GM18507 (cell line): ENCODE data around the gene PPAN.
A peak's percentile ranks its signal among the peaks of the same experiment; 100 is the strongest.

ENCODE experiments used
- DNase-seq: peaks from one replicate; pipeline ENCODE4 v3.0.0; 2011; ENCODE audit warnings: low read depth; ENCODE audit not compliant: insufficient read length; ENCODE audit errors: extremely low spot score
- FAIRE-seq: peaks from 2 replicates; lab custom pipeline; 2011; peaks lifted over from hg19 to GRCh38; lab: Jason Lieb, UNC

The PPAN gene

DNA sequence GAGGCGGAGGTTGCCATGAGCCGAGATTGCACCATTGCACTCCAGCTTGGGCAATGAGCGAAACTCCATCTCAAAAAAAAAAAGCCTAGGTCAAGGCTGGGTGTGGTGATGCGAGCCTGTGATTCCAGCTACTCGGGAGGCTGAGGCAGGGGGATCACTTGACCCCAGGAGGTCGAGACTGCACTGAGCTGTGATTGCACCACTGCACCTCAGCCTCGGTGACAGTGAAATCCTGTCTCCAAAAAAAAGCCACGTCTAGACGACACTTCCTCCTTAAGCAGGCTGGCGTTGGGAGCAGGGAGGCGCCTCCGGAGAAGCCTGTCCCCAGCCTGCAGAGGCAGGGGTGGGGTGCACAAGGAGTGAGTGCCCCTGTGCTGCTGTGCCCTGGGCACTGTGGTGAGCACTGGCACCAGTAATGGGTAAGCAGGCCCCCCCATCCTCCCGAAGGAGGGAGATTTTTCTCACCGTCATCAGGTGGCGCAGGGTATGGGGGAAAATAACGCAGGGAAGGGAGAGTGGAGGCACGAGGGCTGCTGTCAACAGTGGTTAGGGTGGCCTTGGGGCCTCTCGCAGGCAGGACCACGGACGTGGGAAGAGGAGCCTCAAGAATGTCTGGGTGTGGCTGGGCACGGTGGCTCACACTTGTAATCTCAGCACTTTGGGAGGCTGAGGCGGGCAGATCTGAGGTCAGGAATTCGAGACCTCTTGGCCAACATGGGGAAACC, 6.0 kb downstream of the PPAN start:
- FAIRE-seq: peak; percentile 74
- no peak for DNase-seq

DNA sequence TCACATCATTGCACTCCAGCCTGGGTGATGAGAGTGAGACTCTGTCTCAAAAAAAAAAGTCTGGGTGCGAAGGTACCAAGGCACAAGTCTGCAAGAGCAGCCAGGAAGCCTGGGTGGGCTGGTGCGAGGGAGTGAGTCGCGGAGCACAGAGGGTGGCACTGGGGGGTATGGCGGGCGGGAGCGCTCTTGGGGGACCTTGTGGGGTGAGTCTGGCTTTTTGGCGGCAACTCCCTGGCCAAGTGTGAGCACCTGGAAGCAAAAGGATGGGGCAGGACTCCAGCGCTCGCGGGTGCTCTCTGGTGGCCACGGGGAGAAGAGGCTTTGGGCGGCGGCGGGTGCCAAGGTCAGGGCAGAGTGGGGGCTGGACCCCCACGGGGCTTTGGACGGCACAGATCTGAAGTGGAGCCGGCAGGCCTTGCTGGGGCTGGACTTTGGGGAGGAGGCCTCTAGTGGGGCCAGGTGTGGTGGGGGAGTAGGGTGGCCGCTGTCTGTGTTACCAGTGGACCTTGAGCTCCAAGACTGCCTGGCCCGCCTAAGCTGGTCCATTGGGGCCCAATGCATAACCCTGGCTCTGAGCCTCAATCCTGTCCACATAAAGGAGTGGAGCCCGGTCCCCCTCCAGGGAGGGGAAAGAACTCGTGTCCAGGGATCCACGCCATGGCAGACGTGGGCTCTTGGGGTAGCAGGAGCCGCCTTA, 6.9 kb downstream of the PPAN start:
- DNase-seq: no peak
- FAIRE-seq: no peak

DNA sequence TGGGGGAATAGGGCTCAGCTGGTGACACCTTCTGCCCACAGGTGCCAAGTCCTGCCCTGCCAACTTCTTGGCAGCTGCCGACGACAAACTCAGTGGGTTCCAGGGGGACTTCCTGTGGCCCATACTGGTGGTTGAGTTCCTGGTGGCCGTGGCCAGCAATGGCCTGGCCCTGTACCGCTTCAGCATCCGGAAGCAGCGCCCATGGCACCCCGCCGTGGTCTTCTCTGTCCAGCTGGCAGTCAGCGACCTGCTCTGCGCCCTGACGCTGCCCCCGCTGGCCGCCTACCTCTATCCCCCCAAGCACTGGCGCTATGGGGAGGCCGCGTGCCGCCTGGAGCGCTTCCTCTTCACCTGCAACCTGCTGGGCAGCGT, 7.4 kb downstream of the PPAN start:
- FAIRE-seq (no peak), DNase-seq (no peak)

DNA sequence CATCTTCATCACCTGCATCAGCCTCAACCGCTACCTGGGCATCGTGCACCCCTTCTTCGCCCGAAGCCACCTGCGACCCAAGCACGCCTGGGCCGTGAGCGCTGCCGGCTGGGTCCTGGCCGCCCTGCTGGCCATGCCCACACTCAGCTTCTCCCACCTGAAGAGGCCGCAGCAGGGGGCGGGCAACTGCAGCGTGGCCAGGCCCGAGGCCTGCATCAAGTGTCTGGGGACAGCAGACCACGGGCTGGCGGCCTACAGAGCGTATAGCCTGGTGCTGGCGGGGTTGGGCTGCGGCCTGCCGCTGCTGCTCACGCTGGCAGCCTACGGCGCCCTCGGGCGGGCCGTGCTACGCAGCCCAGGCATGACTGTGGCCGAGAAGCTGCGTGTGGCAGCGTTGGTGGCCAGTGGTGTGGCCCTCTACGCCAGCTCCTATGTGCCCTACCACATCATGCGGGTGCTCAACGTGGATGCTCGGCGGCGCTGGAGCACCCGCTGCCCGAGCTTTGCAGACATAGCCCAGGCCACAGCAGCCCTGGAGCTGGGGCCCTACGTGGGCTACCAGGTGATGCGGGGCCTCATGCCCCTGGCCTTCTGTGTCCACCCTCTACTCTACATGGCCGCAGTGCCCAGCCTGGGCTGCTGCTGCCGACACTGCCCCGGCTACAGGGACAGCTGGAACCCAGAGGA, 7.9 kb downstream of the PPAN start:
- DNase-seq (no peak), FAIRE-seq (no peak)

DNA sequence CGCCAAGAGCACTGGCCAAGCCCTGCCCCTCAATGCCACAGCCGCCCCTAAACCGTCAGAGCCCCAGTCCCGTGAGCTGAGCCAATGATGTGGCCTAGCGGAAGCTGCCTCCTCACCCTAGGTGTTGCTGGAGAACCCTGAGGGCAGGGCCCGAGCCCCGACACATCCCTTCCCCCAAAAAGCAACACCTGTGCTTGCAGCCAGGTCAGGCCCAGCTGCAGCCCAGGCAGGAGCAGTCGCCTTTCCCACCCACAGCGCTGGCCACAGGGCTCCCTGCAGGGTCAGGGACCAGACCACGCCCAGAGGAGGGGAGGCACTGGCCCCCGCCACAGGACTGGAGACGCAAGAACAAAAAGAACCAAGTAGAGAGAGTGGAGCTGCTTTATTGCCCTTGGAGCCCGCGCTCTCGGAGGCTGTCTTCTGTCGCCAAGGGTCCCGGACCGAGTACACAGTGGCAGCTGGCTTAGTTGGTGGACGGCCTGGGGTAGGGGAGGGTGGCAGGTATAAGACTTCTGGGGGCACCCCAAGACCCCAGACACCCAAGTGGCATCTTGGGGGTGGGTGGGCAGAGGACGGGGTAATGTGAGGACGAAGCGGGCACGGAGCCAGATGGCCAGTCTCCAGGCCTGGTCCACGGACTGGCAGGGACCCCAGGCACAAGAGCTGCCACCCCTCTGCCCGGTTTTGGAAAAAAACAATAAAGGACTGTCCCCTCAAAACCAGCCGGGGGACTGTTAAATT, 8.7 kb downstream of the PPAN start:
- DNase-seq (no peak), FAIRE-seq (no peak)

DNA sequence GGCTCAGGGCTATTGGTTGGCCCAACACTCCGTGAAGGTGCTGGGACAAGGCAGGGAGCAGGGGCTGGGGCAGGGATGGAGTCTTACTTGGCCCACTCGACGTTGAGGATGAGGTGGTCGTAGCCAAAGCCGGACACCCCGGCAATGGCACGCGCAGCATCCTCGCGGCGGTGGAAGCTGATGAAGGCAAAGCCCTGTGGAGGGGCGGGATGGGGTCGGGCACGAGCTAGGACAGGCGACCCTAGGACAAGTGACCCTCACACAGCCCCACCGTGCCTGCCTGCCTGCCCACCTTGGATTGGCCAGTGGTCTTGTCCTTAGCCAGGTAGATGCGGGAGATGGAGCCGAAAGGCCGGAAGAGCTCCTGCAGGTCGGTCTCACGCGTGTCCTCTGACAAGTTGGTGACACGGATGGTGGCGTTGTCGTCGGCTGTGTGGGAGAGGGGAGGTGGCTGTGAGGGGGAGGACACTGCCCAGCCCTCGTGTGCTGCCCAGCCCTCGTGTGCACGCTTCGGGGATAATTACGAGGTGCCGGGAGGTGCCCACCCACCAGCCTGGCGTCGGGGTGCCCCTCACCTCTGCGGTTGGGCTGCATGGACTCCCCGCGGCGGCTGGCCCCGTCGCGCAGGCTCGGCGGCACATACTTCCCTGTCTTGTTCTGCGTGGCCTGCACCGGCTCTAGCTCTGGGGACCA, 9.4 kb downstream of the PPAN start:
- no peak for FAIRE-seq
- no peak for DNase-seq

DNA sequence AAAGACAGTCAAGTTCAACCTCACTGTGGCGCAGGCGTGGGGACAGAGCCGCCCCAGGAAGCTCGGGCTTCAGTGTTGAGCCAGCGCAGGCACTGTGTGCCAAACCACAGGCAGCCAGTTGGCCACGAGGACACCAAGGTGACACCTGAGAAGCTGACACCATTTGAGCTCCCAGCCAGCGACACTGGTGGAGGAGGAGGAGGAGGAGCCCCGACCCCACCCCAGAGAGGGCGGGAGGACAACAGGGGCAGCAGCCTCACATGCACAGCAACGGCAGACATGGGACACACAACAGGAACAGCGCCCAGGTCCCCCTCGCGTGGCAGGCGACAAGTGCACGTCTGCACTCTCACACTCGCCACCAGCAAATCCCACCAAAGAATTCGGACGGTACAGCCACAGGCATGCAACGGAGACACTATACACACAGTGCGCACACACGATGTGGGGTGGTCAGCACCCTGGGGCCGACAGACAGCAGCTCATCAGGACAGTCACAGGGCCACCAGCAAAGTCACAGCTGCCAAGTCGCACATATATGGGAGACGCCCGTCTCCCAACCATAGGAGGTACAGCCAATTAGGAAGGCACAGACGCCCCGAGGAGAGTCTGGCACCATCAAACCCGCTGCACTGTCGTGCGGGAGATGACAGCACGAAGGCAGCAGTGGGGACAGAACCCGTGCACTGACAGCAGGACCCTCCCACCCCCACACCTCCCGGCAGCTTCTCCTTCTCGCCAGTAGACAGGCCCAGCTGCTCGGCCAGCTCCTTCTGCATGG, 10.1 kb downstream of the PPAN start:
- FAIRE-seq (no peak), DNase-seq (no peak)

DNA sequence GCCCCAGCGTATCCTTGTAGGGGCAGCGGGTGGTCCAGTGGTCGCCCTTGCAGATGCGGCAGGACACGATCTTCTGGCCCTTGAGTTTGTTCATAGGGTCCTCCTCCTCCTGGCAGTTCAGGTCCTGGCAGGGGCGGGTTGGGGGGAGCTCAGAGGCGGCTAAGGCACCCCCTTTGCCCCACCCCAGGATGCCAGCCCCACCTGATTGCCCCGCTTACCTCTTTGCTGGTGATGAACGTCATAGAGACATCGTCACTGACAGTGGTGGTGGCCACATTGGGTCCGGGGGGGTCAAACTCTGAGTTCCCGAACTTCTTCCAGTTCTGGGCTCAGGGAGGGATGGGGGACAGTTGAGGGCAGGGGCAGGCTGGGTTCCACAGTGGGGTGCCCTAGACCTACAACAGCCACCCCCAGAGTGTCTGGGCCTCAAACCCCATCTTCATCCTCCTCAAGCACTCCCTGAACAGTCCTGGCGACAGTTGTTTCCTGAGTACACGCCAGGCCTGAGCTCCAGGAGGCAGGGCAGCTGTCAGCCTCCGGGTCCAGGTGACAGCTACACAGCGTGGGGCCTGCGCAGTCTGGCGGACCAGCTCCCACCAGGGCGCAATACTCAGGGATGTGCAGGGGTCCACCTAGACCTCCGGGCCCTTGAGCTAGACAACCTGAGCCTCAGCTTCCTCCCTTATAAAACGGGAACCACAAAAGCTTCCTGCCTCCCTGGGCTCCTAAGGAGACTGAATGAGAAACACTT, 10.9 kb downstream of the PPAN start:
- no peak for DNase-seq
- no peak for FAIRE-seq

DNA sequence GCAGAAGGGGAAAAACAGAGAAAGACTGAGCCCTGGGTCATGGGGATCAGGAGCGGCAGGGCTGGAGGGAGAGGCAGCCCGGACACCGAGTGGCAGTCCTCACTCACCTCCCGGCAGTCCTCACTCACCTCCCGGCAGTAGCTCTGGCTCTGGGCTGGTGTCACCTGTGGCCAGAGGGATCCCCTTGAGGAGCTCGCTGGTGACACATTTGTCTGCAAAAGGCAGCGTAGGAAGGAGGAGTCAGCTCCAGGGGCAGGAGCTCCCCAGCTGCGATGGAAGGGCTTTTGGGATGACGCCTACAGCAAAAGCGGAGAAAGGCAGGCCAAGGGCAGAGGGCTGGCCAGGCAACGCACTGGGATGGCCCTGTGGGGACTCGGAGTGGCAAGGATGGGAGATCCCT, 12.8 kb downstream of the PPAN start:
- no peak for DNase-seq
- FAIRE-seq: no peak

DNA sequence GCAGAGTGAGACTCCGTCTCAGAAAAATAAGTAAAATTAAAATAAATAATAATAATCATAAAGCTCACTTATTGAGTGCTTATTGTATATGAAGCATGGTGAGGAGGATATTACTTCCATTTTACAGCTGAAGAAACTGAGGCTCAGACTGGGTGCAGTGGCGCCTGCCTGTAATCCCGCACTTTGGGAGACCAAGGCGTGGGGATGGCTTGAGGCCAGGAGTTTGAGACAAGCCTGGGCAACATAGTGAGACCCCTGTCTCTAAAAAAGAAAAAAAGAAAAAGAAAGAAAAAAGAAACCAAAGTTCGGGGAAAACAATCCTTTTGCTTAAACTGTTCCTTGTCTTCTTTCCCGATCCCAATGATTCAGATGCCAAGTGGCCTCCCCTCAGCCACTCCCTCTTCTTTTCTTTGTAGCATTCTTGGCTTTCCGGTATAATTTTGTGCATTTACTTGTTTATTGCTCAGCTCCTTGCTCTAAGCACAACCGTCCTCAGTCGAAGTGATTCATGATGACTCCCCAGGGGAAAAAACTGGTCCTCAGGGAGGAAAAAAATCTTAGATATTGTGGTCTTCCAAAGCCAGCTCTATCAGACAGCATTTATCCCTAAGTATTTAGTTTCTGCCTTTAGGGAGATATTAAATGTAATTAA, 14.5 kb downstream of the PPAN start:
- DNase-seq: no peak
- no peak for FAIRE-seq

DNA sequence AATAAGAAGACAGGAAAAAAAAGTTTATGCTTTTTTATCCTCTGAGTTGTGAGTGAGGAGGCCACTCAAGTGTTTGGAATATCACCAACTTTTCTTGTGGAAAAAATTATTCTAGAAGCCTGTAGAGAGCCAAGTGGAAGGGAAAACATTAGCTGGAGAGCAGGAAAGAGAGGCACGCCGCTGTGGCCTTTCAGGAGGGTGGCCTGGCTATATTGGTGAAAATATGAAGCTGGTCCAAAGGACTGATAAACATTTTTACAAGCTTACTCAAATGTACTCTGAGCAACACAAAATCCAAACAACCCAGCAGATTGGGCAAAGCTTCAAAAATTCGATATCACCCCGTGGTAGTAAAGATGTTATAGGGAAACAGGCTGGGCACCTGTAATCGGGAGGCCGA, 15.9 kb downstream of the PPAN start:
- no peak for DNase-seq
- FAIRE-seq: no peak

DNA sequence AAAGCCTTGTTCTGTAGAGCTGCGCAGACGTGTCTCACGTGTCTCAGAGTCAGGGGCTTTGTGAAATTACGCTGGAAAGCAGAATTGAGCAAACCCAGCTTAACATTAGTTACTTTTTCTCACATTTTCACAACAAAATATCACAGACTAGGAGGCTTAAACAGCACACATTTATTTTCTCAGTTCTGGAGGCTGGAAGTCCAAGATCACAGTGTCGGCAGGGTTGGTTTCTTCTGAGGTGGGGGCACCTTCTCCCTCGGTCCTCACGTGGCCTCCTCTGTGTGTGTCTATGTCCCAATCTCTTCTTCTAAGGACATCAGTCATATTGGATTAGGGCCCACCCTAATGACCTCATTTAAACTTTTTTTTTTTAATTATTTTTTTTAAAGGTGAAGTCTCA, 18.3 kb downstream of the PPAN start:
- FAIRE-seq: no peak
- DNase-seq: no peak

DNA sequence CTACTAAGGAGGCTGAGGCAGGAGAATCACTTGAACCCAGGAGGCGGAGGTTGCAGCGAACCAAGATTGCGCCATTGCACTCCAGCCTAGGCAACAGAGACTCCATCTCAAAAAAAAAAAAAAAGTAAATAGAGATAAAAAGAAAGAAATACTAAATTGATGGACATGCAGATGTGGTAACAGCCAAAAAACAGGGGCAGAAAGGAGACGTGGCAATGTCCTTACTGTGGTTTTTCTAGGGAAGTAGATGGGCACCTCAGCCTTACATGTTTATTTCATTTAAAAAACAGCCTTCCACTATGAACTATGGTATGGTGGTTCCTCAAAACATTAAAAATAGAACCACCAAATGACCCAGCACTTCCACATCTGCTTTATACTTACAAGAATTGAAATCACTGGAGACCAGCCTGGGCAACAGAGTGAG, 20.1 kb downstream of the PPAN start:
- no peak for FAIRE-seq
- no peak for DNase-seq

DNA sequence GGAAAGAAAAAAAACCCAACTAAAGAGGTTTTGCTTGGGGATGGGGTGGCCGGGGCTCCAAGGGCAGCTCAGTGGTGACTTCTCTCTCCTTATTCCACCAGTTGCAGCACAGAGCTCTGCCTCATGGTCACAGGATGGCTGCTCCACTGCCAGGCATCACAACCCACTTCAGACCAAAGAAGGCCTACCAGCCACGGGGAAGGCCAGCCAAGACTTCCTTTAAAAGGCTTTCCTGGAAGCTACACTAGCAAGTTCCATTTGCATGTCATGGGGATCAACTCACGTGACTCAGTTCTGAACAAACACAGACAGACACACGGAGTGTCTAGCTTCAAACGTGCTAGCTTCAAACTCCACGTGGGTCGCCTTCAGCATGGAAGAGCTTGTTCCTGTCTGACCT, 26.7 kb downstream of the PPAN start:
- DNase-seq: no peak
- FAIRE-seq: no peak

DNA sequence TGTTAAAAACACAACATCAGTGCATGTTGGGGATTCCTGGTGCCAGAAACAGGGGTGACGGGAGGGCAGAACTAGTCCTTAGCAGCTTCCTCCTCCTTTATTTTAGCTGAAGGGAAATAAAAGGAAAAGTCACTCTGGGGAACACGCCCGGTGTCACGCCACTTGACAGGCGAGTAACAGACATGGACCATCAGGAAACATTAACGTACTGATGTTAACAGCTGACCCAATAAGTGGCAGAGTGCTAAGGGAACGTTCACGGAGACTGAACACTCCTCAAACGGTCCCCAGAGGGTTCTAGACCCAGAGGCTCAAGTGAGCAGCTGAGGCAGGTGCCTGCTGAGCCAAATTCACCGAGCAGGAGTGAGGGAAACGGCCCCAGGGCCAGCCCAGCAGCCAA, 27.4 kb downstream of the PPAN start:
- no peak for FAIRE-seq
- no peak for DNase-seq

DNA sequence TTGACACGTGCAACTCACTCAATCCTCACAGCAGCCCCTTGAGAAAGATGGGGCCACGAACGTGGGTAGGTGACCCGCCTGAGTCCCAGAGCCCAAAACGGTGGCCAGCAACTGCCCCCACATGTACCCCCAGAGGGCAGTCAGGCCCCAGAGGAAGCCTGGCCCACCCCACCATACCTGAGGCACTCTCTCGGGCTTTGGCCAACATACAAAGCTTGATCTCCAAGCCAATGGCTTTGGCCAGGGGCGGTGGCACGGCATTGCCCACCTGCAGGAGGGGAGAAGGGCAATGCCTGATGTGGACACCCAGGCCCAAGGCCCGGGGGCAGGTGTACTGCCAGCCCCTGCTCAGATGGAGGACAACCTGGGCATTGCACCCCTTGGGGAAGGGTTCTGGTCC, 27.9 kb downstream of the PPAN start:
- FAIRE-seq: no peak
- DNase-seq: no peak

DNA sequence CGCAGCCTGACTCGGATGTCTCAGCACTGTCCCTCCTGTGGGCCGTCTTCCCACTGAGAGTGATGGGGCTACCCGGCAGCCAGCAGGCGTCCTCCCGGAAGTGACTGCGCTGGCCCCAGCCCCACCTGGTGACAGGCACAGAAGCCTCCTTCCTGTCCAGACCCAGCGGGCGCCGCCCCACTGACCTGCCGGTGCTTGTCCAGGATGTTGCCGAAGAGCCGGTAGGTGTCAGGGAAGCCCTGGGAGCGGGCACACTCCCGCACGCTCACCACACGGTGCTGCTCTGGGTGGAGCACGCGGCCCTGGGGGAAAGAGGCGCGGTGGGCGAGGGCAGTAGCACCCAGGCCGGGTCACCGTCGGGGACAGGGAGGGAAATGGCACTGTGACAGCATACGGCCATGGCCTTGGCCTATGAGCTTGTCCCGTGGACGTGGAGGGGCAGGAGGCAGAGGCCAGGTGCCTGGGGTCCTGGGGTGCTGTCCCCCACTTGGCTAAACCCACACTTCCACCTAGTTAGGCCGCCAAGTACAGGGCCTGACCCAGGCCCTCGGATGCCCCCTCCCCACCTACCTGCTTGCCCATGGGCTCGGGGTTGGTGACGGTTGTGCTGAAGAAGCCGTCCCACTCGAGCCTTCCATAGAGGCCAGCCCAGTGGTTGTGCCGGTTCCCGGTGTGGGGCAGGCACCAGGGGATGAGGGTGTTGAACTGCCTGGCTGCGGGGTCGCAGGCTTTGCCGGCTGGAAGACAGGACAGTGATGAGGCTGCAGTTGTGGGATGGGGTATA, 29.6 kb downstream of the PPAN start:
- FAIRE-seq: no peak
- no peak for DNase-seq
